Vagina (tissue), 2 donors: ENCODE data around the gene MED20. TPM values are rescaled to one million over a fixed set of nuclear protein-coding genes. Genes with fewer than 3 reads are reported as not detected.

Source experiments
- DNase-seq, 2 donors: peaks; one replicate each; pipeline ENCODE4 v3.0.0-alpha.2; 2017; ENCODE audit errors: extremely low spot score in 2 of 2
- H3K27ac ChIP-seq: fragments of 200-600 bp; sonication (generic); one replicate; pipeline ENCODE4 v1.5.1; 2019
- H3K27me3 ChIP-seq: fragments of 200-600 bp; sonication (generic); one replicate; pipeline ENCODE4 v1.5.1; 2019
- H3K36me3 ChIP-seq, 2 donors: fragments of 200-600 bp; sonication (generic); one replicate each; pipeline ENCODE4 v1.5.1; 2017 to 2019
- H3K4me1 ChIP-seq: fragments of 200-600 bp; sonication (generic); one replicate; pipeline ENCODE4 v1.5.1; 2019
- H3K4me3 ChIP-seq, 2 donors: fragments of 200-600 bp; sonication (generic); 1 replicate in 1 of 2; 2 replicates in 1 of 2; pipeline ENCODE4 v1.5.1; 2016 to 2019
- H3K9me3 ChIP-seq: fragments of 200-600 bp; sonication (generic); one replicate; pipeline ENCODE4 v1.5.1; 2019
- CTCF ChIP-seq, 3 experiments: fragments of 450-650 bp in 2 of 3; fragments of 200-600 bp in 1 of 3; sonication (generic) in 1 of 3; IDR thresholded peaks; one replicate each; pipeline ENCODE4 v1.5.1; 2017 to 2019; ENCODE audit warnings: antibody characterized with exemption in 3 of 3, mild to moderate bottlenecking in 2 of 3, moderate library complexity in 2 of 3
- POLR2A ChIP-seq, 2 donors: fragments of 450-650 bp; IDR thresholded peaks; one replicate each; pipeline ENCODE4 v1.6.1; 2017; ENCODE audit warnings: antibody characterized with exemption in 2 of 2, mild to moderate bottlenecking in 2 of 2, moderate library complexity in 2 of 2
- POLR2AphosphoS5 ChIP-seq, 2 donors: sonication (generic); formaldehyde crosslinking; IDR thresholded peaks; one replicate each; pipeline ENCODE4 v1.9.0; 2017; ENCODE audit warnings: antibody characterized with exemption in 2 of 2, mild to moderate bottlenecking in 2 of 2, low read depth in 1 of 2; ENCODE audit not compliant: insufficient read depth in 1 of 2
- intact Hi-C: fragments of 100-400 bp; cut with DNase I; formaldehyde crosslinking; loops from one replicate; pipeline ENCODE4 v1.15.1; 2023
- total RNA-seq: library from RNA; depleted of rRNA; stranded (reverse); fragments of >200 nt; gene quantifications from one replicate; pipeline ENCODE4 v1.2.3, GENCODE V29; 2016

Gene MED20
- 9.6 TPM for total RNA-seq

GRCh38 chr6:41920921-41921711 is at the start of gene MED20, which contains the start of gene BYSL:
TSS of gene MED20 (minus strand) at chr6:41921139. CDS start at chr6:41921018, 121 bp downstream.
TSS of gene BYSL (plus strand) at chr6:41921499. CDS start at chr6:41921563, 64 bp downstream.
- Histone ChIP-seq H3K4me3 (peak within 1 kb of the TSS; percentile 86 to 97), H3K9me3 (no peaks in the 10 kb centered on the region), H3K36me3 (peaks cover 0 to 4% of the 10 kb centered on the region in 2 donors), H3K4me1 (peaks cover 49% of the 10 kb centered on the region), H3K27ac (peak within 1 kb of the TSS; percentile 90), H3K27me3 (no peaks in the 10 kb centered on the region)
- TF ChIP-seq POLR2AphosphoS5 (IDR thresholded peaks at IDR 0.05; ENCODE audit: insufficient read depth in 1 of 2, low read depth in 1 of 2) (peak; percentile 90 to 97), POLR2A (IDR thresholded peaks at IDR 0.05) (peak in 1 of 2 donors; percentile 63), CTCF (IDR thresholded peaks at IDR 0.05) (peak; percentile 72 to 100 (median 95))
- intact Hi-C loops: loop anchor here (2.0 kb wide), 1 partner anchor 134 kb away; the partner anchor contains the start of gene TOMM6
- peak in 1 of 2 donors; percentile 94 for DNase-seq

- DNase-seq: no peak
- H3K4me3 ChIP-seq: no peak overlapping the region
- no peaks in the 10 kb centered on the region for H3K9me3 ChIP-seq
- no peaks in the 10 kb centered on the region for H3K27me3 ChIP-seq
- intact Hi-C loops: no loop called here
- no peaks in the 10 kb centered on the region for H3K36me3 ChIP-seq
- H3K4me1 ChIP-seq: no peaks in the 10 kb centered on the region
- H3K27ac ChIP-seq: no peak overlapping the region
- no peak for TF ChIP-seq POLR2AphosphoS5 (IDR thresholded peaks at IDR 0.05; ENCODE audit: insufficient read depth in 1 of 2, low read depth in 1 of 2)
- no peak for TF ChIP-seq POLR2A (IDR thresholded peaks at IDR 0.05)
- no peak for TF ChIP-seq CTCF (IDR thresholded peaks at IDR 0.05)
These were observed 49.5 kb upstream of the MED20 start for GRCh38 chr6:41970436-41970846.

GRCh38 chr6:41967312-41968287 is 46.7 kb upstream of the MED20 start:
- Histone ChIP-seq H3K9me3 (no peaks in the 10 kb centered on the region), H3K27me3 (no peaks in the 10 kb centered on the region), H3K4me1 (no peaks in the 10 kb centered on the region), H3K36me3 (no peaks in the 10 kb centered on the region), H3K27ac (no peak overlapping the region), H3K4me3 (no peak overlapping the region)
- intact Hi-C loops: no loop called here
- DNase-seq: no peak
- TF ChIP-seq POLR2AphosphoS5 (IDR thresholded peaks at IDR 0.05; ENCODE audit: insufficient read depth in 1 of 2, low read depth in 1 of 2): no peak
- TF ChIP-seq CTCF (IDR thresholded peaks at IDR 0.05): no peak
- TF ChIP-seq POLR2A (IDR thresholded peaks at IDR 0.05): no peak

- no peaks in the 10 kb centered on the region for H3K36me3 ChIP-seq
- no peaks in the 10 kb centered on the region for H3K9me3 ChIP-seq
- intact Hi-C loops: no loop called here
- H3K4me1 ChIP-seq: no peaks in the 10 kb centered on the region
- H3K4me3 ChIP-seq: no peak overlapping the region
- H3K27me3 ChIP-seq: no peaks in the 10 kb centered on the region
- TF ChIP-seq POLR2AphosphoS5 (IDR thresholded peaks at IDR 0.05; ENCODE audit: insufficient read depth in 1 of 2, low read depth in 1 of 2) (no peak), CTCF (IDR thresholded peaks at IDR 0.05) (no peak), POLR2A (IDR thresholded peaks at IDR 0.05) (no peak)
- no peak for DNase-seq
- no peak overlapping the region for H3K27ac ChIP-seq
These were observed 46.0 kb upstream of the MED20 start for GRCh38 chr6:41966961-41967311.
